ENCODE results near the gene GAK. TPM values are rescaled to one million over a fixed set of nuclear protein-coding genes. Genes with fewer than 3 reads are reported as not detected.

The GAK gene
- total RNA-seq, 1 donor from 2014 or later: 27.6 TPM

- H3K36me3 Mint-ChIP-seq: peaks cover 7% of the 10 kb centered on the region
- H3K9me3 Mint-ChIP-seq: no peaks in the 10 kb centered on the region
- peaks cover 3% of the 10 kb centered on the region for H3K27me3 Mint-ChIP-seq (ENCODE audit: insufficient read depth, low read depth)
- Histone ChIP-seq H3K36me3 (no peaks in the 10 kb centered on the region), H2AFZ (replicated peaks) (no peak overlapping the region), H4K20me1 (ENCODE audit: low read depth) (no peaks in the 10 kb centered on the region), H3K4me3 (no peak overlapping the region), H3K4me1 (peaks cover 4% of the 10 kb centered on the region), H3K27ac (no peak overlapping the region), H3K79me2 (ENCODE audit: low read depth) (no peaks in the 10 kb centered on the region), H3K27me3 (no peaks in the 10 kb centered on the region), H3F3A (ENCODE audit: low read depth) (no peaks in the 10 kb centered on the region), H3K9ac (no peak overlapping the region), H3K9me3 (ENCODE audit: low read depth) (no peaks in the 10 kb centered on the region), H3K4me2 (no peak overlapping the region)
- no peak overlapping the region for H3K4me3 Mint-ChIP-seq
- DNase-seq (ENCODE audit: low spot score): no peak
- TF ChIP-seq, protein P1, sequence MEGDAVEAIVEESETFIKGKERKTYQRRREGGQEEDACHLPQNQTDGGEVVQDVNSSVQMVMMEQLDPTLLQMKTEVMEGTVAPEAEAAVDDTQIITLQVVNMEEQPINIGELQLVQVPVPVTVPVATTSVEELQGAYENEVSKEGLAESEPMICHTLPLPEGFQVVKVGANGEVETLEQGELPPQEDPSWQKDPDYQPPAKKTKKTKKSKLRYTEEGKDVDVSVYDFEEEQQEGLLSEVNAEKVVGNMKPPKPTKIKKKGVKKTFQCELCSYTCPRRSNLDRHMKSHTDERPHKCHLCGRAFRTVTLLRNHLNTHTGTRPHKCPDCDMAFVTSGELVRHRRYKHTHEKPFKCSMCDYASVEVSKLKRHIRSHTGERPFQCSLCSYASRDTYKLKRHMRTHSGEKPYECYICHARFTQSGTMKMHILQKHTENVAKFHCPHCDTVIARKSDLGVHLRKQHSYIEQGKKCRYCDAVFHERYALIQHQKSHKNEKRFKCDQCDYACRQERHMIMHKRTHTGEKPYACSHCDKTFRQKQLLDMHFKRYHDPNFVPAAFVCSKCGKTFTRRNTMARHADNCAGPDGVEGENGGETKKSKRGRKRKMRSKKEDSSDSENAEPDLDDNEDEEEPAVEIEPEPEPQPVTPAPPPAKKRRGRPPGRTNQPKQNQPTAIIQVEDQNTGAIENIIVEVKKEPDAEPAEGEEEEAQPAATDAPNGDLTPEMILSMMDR (IDR thresholded peaks at IDR 0.05): no peak
- TF ChIP-seq EZH2phosphoT487 (IDR thresholded peaks at IDR 0.05) (no peak), EZH2 (IDR thresholded peaks at IDR 0.05) (no peak)
- H3K4me1 Mint-ChIP-seq: peaks cover 3% of the 10 kb centered on the region
- H3K27ac Mint-ChIP-seq: no peak overlapping the region
These were observed 20.9 kb upstream of the GAK start for GRCh38 chr4:952881-953573.

GRCh38 chr4:951594-952468, 19.7 kb upstream of the GAK start:
- no peaks in the 10 kb centered on the region for H3K27me3 ChIP-seq
- no peak overlapping the region for H3K4me3 ChIP-seq
- H3K27ac ChIP-seq: no peak overlapping the region
- Mint-ChIP-seq H3K27ac (no peak overlapping the region), H3K27me3 (ENCODE audit: insufficient read depth, low read depth) (peaks cover 3% of the 10 kb centered on the region), H3K4me1 (peaks cover 3% of the 10 kb centered on the region), H3K36me3 (peaks cover 7% of the 10 kb centered on the region), H3K4me3 (no peak overlapping the region), H3K9me3 (no peaks in the 10 kb centered on the region)
- H3K36me3 ChIP-seq: no peaks in the 10 kb centered on the region
- TF ChIP-seq EZH2phosphoT487 (IDR thresholded peaks at IDR 0.05): no peak
- TF ChIP-seq EZH2 (IDR thresholded peaks at IDR 0.05): no peak
- TF ChIP-seq, protein P1 (IDR thresholded peaks at IDR 0.05): no peak
- no peak overlapping the region for H2AFZ ChIP-seq (replicated peaks)
- H3K4me2 ChIP-seq: no peak overlapping the region
- DNase-seq (ENCODE audit: low spot score): no peak
- no peak overlapping the region for H3K9ac ChIP-seq
- H4K20me1 ChIP-seq (ENCODE audit: low read depth): no peaks in the 10 kb centered on the region
- no peaks in the 10 kb centered on the region for H3F3A ChIP-seq (ENCODE audit: low read depth)
- H3K79me2 ChIP-seq (ENCODE audit: low read depth): no peaks in the 10 kb centered on the region
- peaks cover 4% of the 10 kb centered on the region for H3K4me1 ChIP-seq
- H3K9me3 ChIP-seq (ENCODE audit: low read depth): no peaks in the 10 kb centered on the region

DNA sequence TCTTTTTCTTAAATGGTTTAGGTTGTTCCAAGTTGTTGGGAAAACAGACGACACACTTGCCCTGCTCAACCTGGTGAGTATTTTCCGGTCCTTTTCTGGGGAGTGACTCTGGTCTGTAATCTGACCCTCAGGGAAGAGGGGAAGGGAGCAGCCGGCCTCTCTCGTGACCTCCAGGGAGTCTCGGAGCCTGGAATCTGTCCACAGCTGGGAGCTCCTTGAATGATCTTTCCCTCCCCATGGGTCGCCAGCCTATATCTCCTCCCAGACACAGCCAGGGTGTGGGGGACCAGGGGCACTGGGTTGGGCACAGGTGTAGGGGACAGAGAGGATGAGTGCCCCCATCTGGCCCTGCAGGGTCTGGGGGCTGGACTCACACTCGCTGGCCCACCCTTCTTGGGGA, 19.1 kb upstream of the GAK start:
- Mint-ChIP-seq H3K4me3 (no peak overlapping the region), H3K9me3 (no peaks in the 10 kb centered on the region), H3K27me3 (ENCODE audit: insufficient read depth, low read depth) (peaks cover 3% of the 10 kb centered on the region), H3K36me3 (peaks cover 5% of the 10 kb centered on the region), H3K4me1 (peaks cover 3% of the 10 kb centered on the region), H3K27ac (no peak overlapping the region)
- H2AFZ ChIP-seq (replicated peaks): no peak overlapping the region
- no peaks in the 10 kb centered on the region for H3K79me2 ChIP-seq (ENCODE audit: low read depth)
- H3K27me3 ChIP-seq: no peaks in the 10 kb centered on the region
- H3K27ac ChIP-seq: no peak overlapping the region
- no peaks in the 10 kb centered on the region for H3K9me3 ChIP-seq (ENCODE audit: low read depth)
- no peak overlapping the region for H3K4me3 ChIP-seq
- no peak overlapping the region for H3K9ac ChIP-seq
- H3K4me1 ChIP-seq: peaks cover 4% of the 10 kb centered on the region
- H4K20me1 ChIP-seq (ENCODE audit: low read depth): no peaks in the 10 kb centered on the region
- TF ChIP-seq EZH2phosphoT487 (IDR thresholded peaks at IDR 0.05): no peak
- no peak for TF ChIP-seq EZH2 (IDR thresholded peaks at IDR 0.05)
- TF ChIP-seq, protein P1 (IDR thresholded peaks at IDR 0.05): no peak
- no peaks in the 10 kb centered on the region for H3K36me3 ChIP-seq
- no peak overlapping the region for H3K4me2 ChIP-seq
- no peaks in the 10 kb centered on the region for H3F3A ChIP-seq (ENCODE audit: low read depth)
- DNase-seq (ENCODE audit: low spot score): peak; percentile 48
